H1 (cell line): ENCODE results near the gene SH3BP5.

ENCODE experiments used
- CTCF ChIP-seq, 3 experiments: IDR thresholded peaks; 1 replicate in 2 of 3; 2 replicates in 1 of 3; pipeline versions ENCODE4 v1.5.1 to v1.6.1; 2011; ENCODE audit warnings: low read length in 3 of 3, mild to moderate bottlenecking in 3 of 3, inconsistent platforms in 2 of 3, low read depth in 1 of 3, moderate library complexity in 1 of 3; ENCODE audit not compliant: insufficient read depth in 1 of 3; ENCODE audit errors: control extremely low read depth in 1 of 3
- E2F6 ChIP-seq: IDR thresholded peaks from 2 replicates; pipeline ENCODE4 v1.6.1; 2012; ENCODE audit warnings: inconsistent platforms
- EP300 ChIP-seq, 2 experiments: IDR thresholded peaks; 1 replicate in 1 of 2; 2 replicates in 1 of 2; pipeline ENCODE4 v1.6.1; 2011 to 2012; ENCODE audit warnings: low read depth in 2 of 2, low read length in 2 of 2, mild to moderate bottlenecking in 2 of 2, borderline replicate concordance in 1 of 2, inconsistent platforms in 1 of 2, moderate library complexity in 1 of 2
- EZH2 ChIP-seq: fragments of 200-600 bp; sonication (generic); IDR thresholded peaks from 2 replicates; pipeline ENCODE4 v1.7.1; 2012; ENCODE audit warnings: low read depth, mild to moderate bottlenecking, moderate library complexity, low read length, inconsistent platforms; ENCODE audit not compliant: severe bottlenecking
- POLR2A ChIP-seq, 2 experiments: IDR thresholded peaks; 1 replicate in 1 of 2; 2 replicates in 1 of 2; pipeline ENCODE4 v1.6.1; 2011; ENCODE audit warnings: low read depth in 2 of 2, low read length in 2 of 2, mild to moderate bottlenecking in 2 of 2; ENCODE audit errors: control extremely low read depth in 1 of 2
- RFX5 ChIP-seq: IDR thresholded peaks from 2 replicates; pipeline ENCODE4 v1.6.1; 2011; ENCODE audit warnings: low read depth, low read length, improper control_type of control experiment, borderline replicate concordance
- RXRA ChIP-seq: IDR thresholded peaks from 2 replicates; pipeline ENCODE4 v1.6.1; 2011; ENCODE audit warnings: low read depth, mild to moderate bottlenecking, low read length, moderate library complexity; ENCODE audit not compliant: insufficient read depth
- ZNF274 ChIP-seq: IDR thresholded peaks from 2 replicates; pipeline ENCODE4 v1.7.0; 2012; ENCODE audit warnings: low read length, borderline replicate concordance; ENCODE audit errors: extremely low read depth

DNA sequence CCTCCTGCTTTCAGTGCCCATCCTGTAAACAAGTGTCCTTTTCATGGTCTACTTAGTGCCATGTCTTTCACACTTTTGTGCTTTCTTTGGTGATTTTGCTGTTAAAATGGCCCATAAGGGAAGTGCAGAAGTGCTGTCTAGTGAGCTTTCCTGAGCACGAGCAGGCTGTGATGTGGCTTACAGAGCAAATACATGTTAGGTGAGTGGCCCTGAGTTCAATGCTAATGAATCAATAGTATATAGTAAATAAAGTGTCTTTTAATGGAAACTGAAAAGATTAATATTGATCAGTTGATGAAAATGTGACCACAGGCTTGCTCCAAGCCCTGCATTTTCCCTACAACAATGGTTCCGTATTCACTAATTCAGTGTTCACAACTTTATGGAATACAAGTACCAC lies 5.7 kb downstream of the SH3BP5 start:
- TF ChIP-seq RXRA (no peak), CTCF (IDR thresholded peaks at IDR 0.05; ENCODE audit: control extremely low read depth in 1 of 3, insufficient read depth in 1 of 3, low read depth in 1 of 3, low read length in 3 of 3) (no peak), EP300 (IDR thresholded peaks at IDR 0.05; ENCODE audit: borderline replicate concordance in 1 of 2, low read depth in 2 of 2, low read length in 2 of 2) (no peak), POLR2A (IDR thresholded peaks at IDR 0.05; ENCODE audit: control extremely low read depth in 1 of 2, low read depth in 2 of 2, low read length in 2 of 2) (no peak), ZNF274 (no peak), EZH2 (no peak), E2F6 (no peak), RFX5 (no peak)
